HEK293T (cell line): ENCODE data around the gene GABBR2.

Experiments
- ELF4 ChIP-seq: fragments of 450-650 bp; IDR thresholded peaks from 2 replicates; pipeline ENCODE4 v1.6.1; 2017; ENCODE audit warnings: antibody characterized with exemption
- FOXK2 ChIP-seq: fragments of 450-650 bp; IDR thresholded peaks from 2 replicates; pipeline ENCODE4 v1.6.1; 2016; ENCODE audit warnings: mild to moderate bottlenecking
- FOXM1 ChIP-seq: fragments of 450-650 bp; IDR thresholded peaks from 2 replicates; pipeline ENCODE4 v1.6.1; 2017; ENCODE audit warnings: mild to moderate bottlenecking, borderline replicate concordance
- L3MBTL2 ChIP-seq: fragments of 450-650 bp; conservative IDR thresholded peaks from 2 replicates; pipeline ENCODE4 v1.6.1; 2016; ENCODE audit warnings: mild to moderate bottlenecking
- NFRKB ChIP-seq: fragments of 450-650 bp; IDR thresholded peaks from 2 replicates; pipeline ENCODE4 v1.6.1; 2016; ENCODE audit warnings: mild to moderate bottlenecking, moderate library complexity
- SP1 ChIP-seq: fragments of 450-650 bp; IDR thresholded peaks from 2 replicates; pipeline ENCODE4 v1.6.1; 2017
- TF ChIP-seq, protein P1 (sequence below): fragments of 450-650 bp; IDR thresholded peaks from 2 replicates; pipeline ENCODE4 v1.6.1; 2016

GRCh38 chr9:98442114-98442513 is 266.6 kb downstream of the GABBR2 start:
- TF ChIP-seq ELF4 = no peak
- no peak for TF ChIP-seq SP1
- TF ChIP-seq, protein P1, sequence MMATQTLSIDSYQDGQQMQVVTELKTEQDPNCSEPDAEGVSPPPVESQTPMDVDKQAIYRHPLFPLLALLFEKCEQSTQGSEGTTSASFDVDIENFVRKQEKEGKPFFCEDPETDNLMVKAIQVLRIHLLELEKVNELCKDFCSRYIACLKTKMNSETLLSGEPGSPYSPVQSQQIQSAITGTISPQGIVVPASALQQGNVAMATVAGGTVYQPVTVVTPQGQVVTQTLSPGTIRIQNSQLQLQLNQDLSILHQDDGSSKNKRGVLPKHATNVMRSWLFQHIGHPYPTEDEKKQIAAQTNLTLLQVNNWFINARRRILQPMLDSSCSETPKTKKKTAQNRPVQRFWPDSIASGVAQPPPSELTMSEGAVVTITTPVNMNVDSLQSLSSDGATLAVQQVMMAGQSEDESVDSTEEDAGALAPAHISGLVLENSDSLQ = no peak
- no peak for TF ChIP-seq FOXK2
- TF ChIP-seq L3MBTL2 = no peak
- no peak for TF ChIP-seq FOXM1
- no peak for TF ChIP-seq NFRKB
